K562 (cell line): ENCODE data around the gene DHRS13. TPM values are rescaled to one million over a fixed set of nuclear protein-coding genes. Genes with fewer than 3 reads are reported as not detected.

Experiments used
- E2F1 ChIP-seq: sonication (generic); formaldehyde crosslinking; IDR thresholded peaks from 2 replicates; pipeline ENCODE4 v1.8.1; 2023; ENCODE audit warnings: mild to moderate bottlenecking, missing genetic modification reagents, moderate library complexity
- ELF1 ChIP-seq: fragments of 200-800 bp; sonication (Bioruptor generic); IDR thresholded peaks from 2 replicates; pipeline ENCODE4 v1.6.1; 2016; ENCODE audit warnings: missing genetic modification characterization, missing compliant biosample characterization
- HDAC2 ChIP-seq: fragments of 450-650 bp; IDR thresholded peaks from 2 replicates; pipeline ENCODE4 v1.6.1; 2016; ENCODE audit warnings: mild to moderate bottlenecking
- HDAC3 ChIP-seq: fragments of 450-650 bp; IDR thresholded peaks from 2 replicates; pipeline ENCODE4 v1.6.1; 2018; ENCODE audit warnings: borderline replicate concordance, mild to moderate bottlenecking, moderate library complexity; ENCODE audit not compliant: partially characterized antibody
- IRF9 ChIP-seq: fragments of 450-650 bp; IDR thresholded peaks from 2 replicates; pipeline ENCODE4 v1.6.1; 2016; ENCODE audit warnings: missing biosample characterization, missing genetic modification characterization
- KLF16 ChIP-seq: IDR thresholded peaks from 2 replicates; pipeline ENCODE4 v1.6.1; 2016; ENCODE audit warnings: antibody characterized with exemption
- NR2C2 ChIP-seq, 2 experiments: fragments of 200-800 bp in 1 of 2; sonication (Bioruptor generic) in 1 of 2; sonication (generic) in 1 of 2; formaldehyde crosslinking in 1 of 2; IDR thresholded peaks; 2 replicates each; pipeline versions ENCODE4 v1.6.1 to v1.8.0; 2016 to 2022; ENCODE audit warnings: mild to moderate bottlenecking in 1 of 2, missing compliant biosample characterization in 1 of 2, missing genetic modification characterization in 1 of 2, missing genetic modification reagents in 1 of 2
- POU5F1 ChIP-seq: fragments of 150-350 bp; IDR thresholded peaks from 2 replicates; pipeline ENCODE4 v1.6.1; 2014; ENCODE audit warnings: borderline replicate concordance, low read length, low read depth, mild to moderate bottlenecking; ENCODE audit not compliant: partially characterized antibody
- RAD51 ChIP-seq: fragments of 450-650 bp; IDR thresholded peaks from 2 replicates; pipeline ENCODE4 v1.7.1; 2016; ENCODE audit warnings: low read depth, mild to moderate bottlenecking, borderline replicate concordance
- RBM39 ChIP-seq: fragments of 200-400 bp; formaldehyde crosslinking; optimal IDR thresholded peaks from 2 replicates; pipeline ENCODE3; 2018; ENCODE audit warnings: low read depth, low read length
- SRF ChIP-seq, 2 experiments: fragments of 250-450, 450-650 bp in 1 of 2; sonication (Bioruptor Pico) in 1 of 2; sonication (generic) in 1 of 2; formaldehyde crosslinking; IDR thresholded peaks; 2 replicates each; pipeline versions ENCODE4 v1.5.0 to v1.5.1; 2020 to 2022; ENCODE audit warnings: mild to moderate bottlenecking in 1 of 2, missing genetic modification reagents in 1 of 2
- SUPT5H ChIP-seq: fragments of 450-650 bp; IDR thresholded peaks from 2 replicates; pipeline ENCODE4 v1.6.1; 2016
- TAF1 ChIP-seq: IDR thresholded peaks from 2 replicates; pipeline ENCODE4 v1.6.1; 2011; ENCODE audit warnings: mild to moderate bottlenecking, low read length, moderate library complexity; ENCODE audit not compliant: insufficient read depth, control insufficient read depth, severe bottlenecking; ENCODE audit errors: extremely low read depth
- TRIM24 ChIP-seq, 2 experiments: fragments of 450-650 bp; IDR thresholded peaks; 2 replicates each; pipeline ENCODE4 v1.6.1; 2016
- TRIM28 ChIP-seq: fragments of 450-650 bp; IDR thresholded peaks from 2 replicates; pipeline ENCODE4 v1.6.1; 2017
- ZNF124 ChIP-seq: sonication (generic); formaldehyde crosslinking; IDR thresholded peaks from 2 replicates; pipeline ENCODE4 v1.8.1; 2022; ENCODE audit warnings: missing genetic modification reagents
- ZNF133 ChIP-seq: fragments of 250-450 bp; sonication (Bioruptor Pico); IDR thresholded peaks from 2 replicates; pipeline ENCODE4 v1.4.0; 2020; ENCODE audit warnings: mild to moderate bottlenecking
- ZNF184 ChIP-seq: sonication (generic); formaldehyde crosslinking; IDR thresholded peaks from 2 replicates; pipeline ENCODE4 v1.5.0; 2020; ENCODE audit warnings: missing genetic modification reagents
- ZNF212 ChIP-seq: fragments of 450-650 bp; formaldehyde crosslinking; IDR thresholded peaks from 2 replicates; pipeline ENCODE4 v1.4.0; 2020; ENCODE audit warnings: mild to moderate bottlenecking
- ZNF280B ChIP-seq: fragments of 250-450 bp; sonication (Bioruptor Pico); IDR thresholded peaks from 2 replicates; pipeline ENCODE4 v1.5.1; 2021; ENCODE audit warnings: mild to moderate bottlenecking
- ZNF316 ChIP-seq: fragments of 450-650 bp; IDR thresholded peaks from 2 replicates; pipeline ENCODE4 v1.6.1; 2016
- ZNF431 ChIP-seq: sonication (generic); formaldehyde crosslinking; IDR thresholded peaks from 2 replicates; pipeline ENCODE4 v1.8.0; 2022; ENCODE audit warnings: mild to moderate bottlenecking, missing genetic modification reagents
- polyA plus RNA-seq, 8 experiments: library from polyadenylated mRNA; depleted of rRNA in 4 of 8; stranded (reverse) in 5 of 8; unstranded in 3 of 8; fragments of >200 nt; fragmentation: Nextera tagmentation in 2 of 8; fragmentation: Illumina TruSeq in 1 of 8; extraction: Ambion mirVana in 2 of 8; extraction: Trizol in 1 of 8; gene quantifications; 2 replicates each; pipeline versions ENCODE4 v1.2.1 to v1.2.3, GENCODE V29; 2011 to 2014; ENCODE audit warnings: inconsistent platforms in 1 of 8, missing spikeins in 1 of 8
- total RNA-seq, 7 experiments: library from RNA; depleted of rRNA in 6 of 7; stranded (reverse); fragments of >200 nt in 6 of 7; fragmentation: Illumina TruSeq in 2 of 7; extraction: Trizol in 2 of 7; gene quantifications; 2 replicates each; pipeline versions ENCODE4 v1.2.1 to v1.2.3, GENCODE V29; 2011 to 2021; ENCODE audit warnings: low replicate concordance in 1 of 7
- TF ChIP-seq, protein P1 (sequence below): fragments of 450-650 bp; IDR thresholded peaks from 2 replicates; pipeline ENCODE4 v1.6.1; 2018; ENCODE audit warnings: mild to moderate bottlenecking, low read depth; ENCODE audit not compliant: partially characterized antibody

Gene DHRS13
- total and polyA plus RNA-seq, 9 of the 15 experiments (the other 6 are each of a cell fraction or from before 2014, with no cell fraction given), result 0.32 to 52.3 (median 34.3) TPM; not detected in 1

DNA sequence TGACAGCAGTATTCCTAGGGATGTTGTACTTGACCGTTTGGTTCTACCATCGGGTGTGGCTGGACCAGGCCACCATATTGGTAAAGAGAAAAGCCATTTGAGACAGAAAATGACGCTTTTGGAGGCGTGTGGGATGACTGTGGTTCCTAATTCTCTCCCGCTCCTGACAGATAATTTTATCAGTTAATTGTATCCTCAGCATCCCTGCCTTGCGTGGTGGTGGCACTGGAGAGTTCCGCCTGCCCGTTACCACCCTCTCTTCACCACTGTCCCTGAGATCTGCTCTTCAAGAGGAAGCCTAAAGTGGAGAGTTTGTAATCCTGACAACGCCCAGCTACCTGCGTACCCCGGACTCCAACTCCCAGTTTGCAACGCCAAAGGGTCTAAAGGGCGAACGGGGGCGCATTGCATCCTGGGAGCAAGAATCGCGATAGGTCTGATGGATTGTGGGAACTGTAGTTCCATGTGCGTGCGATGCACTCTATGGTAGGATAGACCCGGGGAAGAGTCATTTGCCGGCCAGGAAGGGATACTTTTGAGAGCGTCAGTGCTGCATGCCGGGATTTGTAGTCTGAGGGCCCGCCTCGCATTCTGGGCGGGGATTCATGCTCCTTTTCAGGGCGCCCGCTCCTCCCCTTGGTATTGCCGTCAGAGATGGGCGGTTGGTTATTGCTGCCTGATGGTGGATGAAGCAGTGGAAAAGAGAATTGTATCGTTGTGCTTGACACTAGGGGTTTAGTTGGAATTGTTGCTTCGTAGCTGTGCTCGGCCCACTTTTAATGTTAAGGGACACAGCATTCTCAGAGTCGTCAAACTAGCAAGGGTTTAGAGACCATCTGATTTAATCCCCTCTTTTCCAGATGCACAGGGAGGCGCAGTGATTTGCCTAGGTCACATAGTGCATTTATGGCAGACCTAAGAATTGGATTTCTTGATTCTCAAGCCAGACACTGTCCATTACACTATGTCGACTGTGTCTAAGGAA is 49.4 kb upstream of the DHRS13 start (continued):
- TF ChIP-seq IRF9 (tag) (no peak), ZNF316 (no peak), SRF (CRISPR knock-in tag; IDR thresholded peaks at IDR 0.05) (peak in 1 of 2 experiments; percentile 78; a peak in 2 of 4 replicates), RBM39 (peak; percentile 71), HDAC2 (0 out of 2 replicates have a peak, but pooled peaks have one; percentile 23), ZNF431 (CRISPR knock-in tag) (0 out of 2 replicates have a peak, but pooled peaks have one; percentile 28), KLF16 (no peak), POU5F1 (peak; percentile 83), ZNF124 (CRISPR knock-in tag) (no peak), TRIM24 (IDR thresholded peaks at IDR 0.05) (no peak), TAF1 (peak; percentile 14), RAD51 (no peak), NR2C2 (CRISPR knock-in tag; IDR thresholded peaks at IDR 0.05) (peak; percentile 99), NR2C2 (tag; IDR thresholded peaks at IDR 0.05) (peak; percentile 100), HDAC3 (no peak), ZNF133 (CRISPR knock-in tag) (no peak), E2F1 (CRISPR knock-in tag) (peak; percentile 73; the same call in 1 of the 2 replicates), ZNF184 (CRISPR knock-in tag) (no peak), TRIM28 (0 out of 2 replicates have a peak, but pooled peaks have one; percentile 63), SUPT5H (peak; percentile 89), ELF1 (tag) (peak; percentile 92), ZNF212 (CRISPR knock-in tag) (no peak), ZNF280B (CRISPR knock-in tag) (no peak)
- TF ChIP-seq, protein P1, sequence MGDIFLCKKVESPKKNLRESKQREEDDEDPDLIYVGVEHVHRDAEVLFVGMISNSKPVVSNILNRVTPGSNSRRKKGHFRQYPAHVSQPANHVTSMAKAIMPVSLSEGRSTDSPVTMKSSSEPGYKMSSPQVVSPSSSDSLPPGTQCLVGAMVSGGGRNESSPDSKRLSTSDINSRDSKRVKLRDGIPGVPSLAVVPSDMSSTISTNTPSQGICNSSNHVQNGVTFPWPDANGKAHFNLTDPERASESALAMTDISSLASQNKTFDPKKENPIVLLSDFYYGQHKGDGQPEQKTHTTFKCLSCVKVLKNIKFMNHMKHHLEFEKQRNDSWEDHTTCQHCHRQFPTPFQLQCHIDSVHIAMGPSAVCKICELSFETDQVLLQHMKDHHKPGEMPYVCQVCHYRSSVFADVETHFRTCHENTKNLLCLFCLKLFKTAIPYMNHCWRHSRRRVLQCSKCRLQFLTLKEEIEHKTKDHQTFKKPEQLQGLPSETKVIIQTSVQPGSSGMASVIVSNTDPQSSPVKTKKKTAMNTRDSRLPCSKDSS, result no peak
